GM19397 (cell line): ENCODE results near the gene CD93.

Experiments
- ATAC-seq: cut with Tn5 transposase; IDR thresholded peaks from one replicate; pipeline ENCODE4 v1.9.1; 2021; ENCODE audit warnings: mild to moderate bottlenecking, moderate library complexity; ENCODE audit not compliant: unreplicated experiment

The CD93 gene

GRCh38 chr20:23100720-23101107, 14.6 kb upstream of the CD93 start:
- no peak for ATAC-seq

GRCh38 chr20:23099791-23100719, 13.9 kb upstream of the CD93 start:
- no peak for ATAC-seq

- ATAC-seq, result no peak
Measured at GRCh38 chr20:23097636-23098580, 11.8 kb upstream of the CD93 start.

GRCh38 chr20:23096986-23097520, 10.9 kb upstream of the CD93 start:
- no peak for ATAC-seq

- no peak for ATAC-seq
Measured at GRCh38 chr20:23096097-23096496, 10.0 kb upstream of the CD93 start.

DNA sequence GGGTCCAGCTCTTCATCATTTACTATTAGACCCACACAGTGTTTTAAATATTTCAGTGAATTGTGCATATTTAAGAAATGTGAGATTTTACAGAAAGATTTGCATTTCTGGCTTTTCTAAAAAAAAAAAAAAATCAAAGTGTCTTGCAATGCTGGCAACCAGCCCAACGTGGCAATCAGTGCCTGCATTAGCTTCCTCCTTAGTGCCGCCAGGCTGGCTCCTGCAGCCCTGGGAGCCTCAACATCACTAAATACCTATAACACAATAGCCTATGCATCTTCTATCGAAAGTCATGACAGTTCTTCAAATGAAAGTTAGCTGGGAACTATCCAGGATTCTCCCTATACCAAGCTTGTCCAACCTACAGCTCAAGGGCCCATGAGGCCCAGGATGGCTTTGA, 9.4 kb upstream of the CD93 start:
- ATAC-seq, result no peak

DNA sequence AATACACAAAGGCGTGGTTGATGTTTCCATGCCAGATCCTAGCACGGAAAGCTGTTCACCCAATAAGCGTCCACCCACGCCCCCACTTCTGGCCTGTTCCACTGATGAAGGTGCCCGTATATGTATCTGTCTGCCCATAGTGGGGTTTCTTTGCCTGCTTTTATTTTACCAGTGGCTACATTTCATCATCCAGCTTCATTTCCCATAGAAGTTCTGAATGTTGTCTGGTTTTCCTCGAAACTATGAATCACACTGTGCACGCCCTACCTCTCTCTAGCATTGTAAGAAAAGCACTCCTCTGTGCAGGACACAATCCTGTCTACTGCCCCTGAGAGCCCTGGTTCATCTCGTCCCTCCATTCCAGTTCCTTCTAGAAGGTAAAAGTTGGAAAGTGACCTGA, 8.8 kb upstream of the CD93 start:
- no peak for ATAC-seq

GRCh38 chr20:23094213-23094896, 8.2 kb upstream of the CD93 start:
- ATAC-seq, result no peak

- no peak for ATAC-seq
Measured at GRCh38 chr20:23093613-23094012, 7.5 kb upstream of the CD93 start.

GRCh38 chr20:23092861-23093495, 6.9 kb upstream of the CD93 start:
- ATAC-seq, result no peak

DNA sequence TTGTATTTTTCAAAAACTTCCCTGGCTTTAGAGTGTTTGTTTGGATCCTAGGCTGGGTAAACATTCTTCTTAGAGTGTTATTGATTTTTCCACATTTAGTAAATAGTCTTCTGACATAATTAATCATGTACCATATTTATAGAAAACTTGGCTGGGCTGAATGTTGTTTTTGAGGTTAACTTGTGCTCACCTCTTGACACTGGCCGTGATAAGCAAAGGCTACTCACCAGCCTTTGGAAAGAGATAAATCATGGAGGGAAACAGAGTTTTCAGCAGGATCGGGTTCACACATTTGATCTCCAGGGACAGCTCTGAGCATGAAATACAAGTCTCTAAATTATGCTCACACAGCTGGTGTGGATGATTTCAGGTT, 6.2 kb upstream of the CD93 start:
- no peak for ATAC-seq

DNA sequence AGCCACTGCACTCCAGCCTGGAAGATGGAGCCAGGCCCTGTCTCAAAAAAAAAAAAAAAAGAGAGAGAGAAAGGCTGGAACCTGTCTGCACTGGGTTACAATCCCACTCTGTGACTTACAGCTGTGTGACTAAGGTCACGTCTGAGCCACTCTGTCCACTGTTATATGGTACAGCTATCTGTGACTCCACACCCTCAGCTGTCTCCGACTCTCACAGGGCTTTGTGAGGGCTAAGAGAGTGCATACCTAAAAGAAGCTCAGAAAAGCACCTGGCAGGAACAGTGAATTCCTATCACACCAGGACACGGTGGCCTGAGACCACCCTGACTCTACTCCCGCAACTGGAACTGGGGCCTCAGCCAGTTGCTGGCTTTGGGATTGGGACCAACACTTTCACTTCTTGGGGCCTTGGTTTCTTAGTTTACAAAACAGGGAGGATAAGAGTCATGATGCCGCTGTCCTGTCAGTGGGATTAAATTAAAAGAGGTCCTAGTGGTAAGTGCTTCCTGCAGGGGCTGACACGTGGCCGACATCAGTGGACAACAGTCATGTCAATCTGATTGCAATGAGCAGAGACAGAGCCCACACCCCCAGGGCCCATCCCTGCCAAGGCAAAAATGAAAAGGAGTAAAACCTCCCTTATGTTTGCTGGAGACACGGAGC, 5.7 kb upstream of the CD93 start:
- no peak for ATAC-seq

GRCh38 chr20:23090878-23091277, 4.8 kb upstream of the CD93 start:
- ATAC-seq, result no peak

DNA sequence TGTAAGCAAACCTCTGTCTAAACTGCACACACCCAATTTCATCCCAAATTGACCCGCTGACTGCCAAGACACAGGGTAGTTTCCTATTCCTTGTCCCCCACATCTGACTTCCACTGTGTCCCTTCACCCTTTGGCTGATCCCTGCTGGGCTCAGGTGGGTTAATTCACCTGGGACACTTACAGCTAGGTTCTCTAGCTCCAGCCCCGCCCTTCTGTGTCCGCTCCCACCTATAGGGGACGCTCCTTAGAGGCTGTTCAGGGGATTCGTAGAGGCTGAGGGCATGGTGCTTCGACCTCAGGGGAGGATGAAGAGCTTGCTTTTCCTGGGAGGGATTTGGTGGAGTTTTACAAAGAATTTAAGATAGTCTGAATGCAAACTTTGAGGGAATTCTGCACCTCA, 4.0 kb upstream of the CD93 start:
- no peak for ATAC-seq

- no peak for ATAC-seq
Measured at GRCh38 chr20:23088866-23089265, 2.7 kb upstream of the CD93 start.

DNA sequence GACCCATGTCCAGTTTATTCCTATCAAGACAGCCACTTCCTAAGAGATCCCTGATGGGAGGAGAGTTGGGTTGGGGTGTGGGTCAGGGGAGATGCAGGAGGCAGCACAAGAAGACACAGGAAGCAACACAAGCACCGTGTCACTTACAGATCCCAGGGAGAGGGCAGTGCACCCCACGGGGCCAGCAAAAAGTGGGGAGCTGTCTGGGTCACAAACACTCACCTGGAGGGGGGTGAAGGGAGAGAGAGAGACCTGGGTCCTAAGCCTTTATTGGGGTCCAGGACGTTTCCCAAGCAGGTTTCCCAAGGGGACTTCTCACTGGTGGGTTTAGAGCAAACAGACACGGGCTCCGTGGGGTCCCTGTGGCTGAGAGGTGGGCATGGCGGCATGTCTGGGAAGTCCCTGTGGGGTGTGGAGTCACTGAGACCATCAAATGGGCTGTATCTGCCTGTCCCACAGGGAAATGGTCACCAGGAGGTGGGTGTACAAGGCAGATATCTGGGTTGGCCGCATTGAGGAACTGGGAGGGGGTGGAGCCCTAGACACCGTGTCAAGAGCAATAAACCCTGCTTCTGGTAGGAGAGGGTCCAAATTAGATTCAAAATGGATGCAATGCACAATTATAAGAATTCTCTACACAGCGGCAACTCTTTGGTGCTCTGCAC, 1.6 kb upstream of the CD93 start:
- no peak for ATAC-seq

DNA sequence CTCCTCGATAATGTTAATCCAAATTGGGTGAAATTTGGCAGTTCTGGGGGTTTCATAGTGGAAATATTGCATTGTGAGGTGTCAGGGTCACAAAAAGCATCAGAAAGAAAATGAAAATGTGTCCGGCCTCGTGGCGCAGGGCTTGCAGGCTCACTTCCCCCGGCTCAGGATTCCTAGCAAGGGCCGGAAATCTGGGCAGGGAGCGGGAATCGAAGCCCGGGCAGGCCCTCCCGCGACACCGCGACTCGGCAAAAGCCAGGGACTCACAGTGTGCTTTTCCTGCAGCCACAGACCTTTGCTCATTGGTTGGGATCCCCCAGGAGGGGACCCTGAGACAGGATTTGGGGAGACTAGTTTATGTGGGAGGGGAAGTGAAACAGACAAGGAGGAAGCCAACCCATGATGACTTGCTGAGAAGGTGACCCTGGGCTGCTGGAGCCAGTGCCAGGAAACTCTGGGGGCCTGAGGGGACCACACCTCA, 847 bp upstream of the CD93 start:
- ATAC-seq, result no peak

DNA sequence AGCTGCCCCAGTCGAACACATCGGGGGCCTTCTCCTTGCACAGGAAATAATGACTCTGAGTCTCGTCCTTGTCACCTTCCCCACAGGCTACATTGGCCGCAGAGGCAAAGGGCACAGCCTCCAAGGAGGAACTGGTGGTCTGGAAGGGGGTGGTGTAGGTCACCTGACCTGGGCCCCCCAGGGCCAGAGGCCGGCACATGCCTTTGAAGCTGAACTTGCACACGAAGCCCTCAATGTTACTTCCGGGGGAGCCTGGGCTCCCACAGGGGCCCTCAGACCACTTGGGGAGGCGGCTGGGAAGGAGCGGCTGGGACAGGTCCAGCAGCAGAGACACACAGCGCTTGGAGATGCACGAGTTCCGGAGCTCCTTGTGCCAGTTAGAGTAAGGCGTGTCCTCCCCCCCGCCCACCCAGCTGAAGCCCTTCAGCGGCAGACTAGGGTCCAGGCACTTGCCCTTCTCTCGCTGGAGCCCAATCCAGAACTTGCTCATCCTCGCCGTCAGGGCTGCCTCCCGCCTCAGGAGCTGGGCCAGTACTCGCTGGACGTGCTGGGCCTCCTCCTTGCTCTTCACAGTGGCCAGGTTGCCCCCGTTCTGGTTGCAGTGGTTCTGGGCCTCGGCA, 578 bp downstream of the CD93 start:
- ATAC-seq, result no peak

DNA sequence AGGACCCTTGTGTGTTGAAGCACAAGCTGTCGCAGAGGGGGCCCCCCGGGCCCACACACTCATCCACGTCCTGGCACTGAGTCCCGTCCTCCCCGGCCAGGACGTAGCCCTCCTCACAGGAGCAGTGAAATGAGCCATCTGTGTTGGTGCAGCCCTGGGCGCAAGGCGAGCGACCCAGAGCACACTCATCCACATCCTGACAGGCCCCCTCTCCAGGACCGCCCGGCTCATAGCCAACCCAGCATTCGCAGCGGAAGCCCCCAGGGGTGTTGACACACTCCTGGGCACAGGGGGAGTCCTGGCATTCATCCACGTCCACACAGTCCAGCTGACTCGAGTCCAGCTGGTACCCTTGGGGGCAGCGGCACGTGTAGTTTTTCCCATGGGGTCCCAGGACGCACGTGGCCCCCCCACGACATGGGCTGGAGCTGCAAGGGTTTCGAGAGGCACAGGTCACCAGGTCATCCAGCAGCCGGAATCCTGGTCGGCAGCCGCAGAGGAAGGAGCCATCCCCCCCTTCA, 1.2 kb downstream of the CD93 start:
- no peak for ATAC-seq
